GM12875 (cell line): ENCODE measurements around the gene IFNGR1.

Experiments used
- H3K4me3 ChIP-seq: one replicate; pipeline ENCODE4 v1.5.1; 2011; ENCODE audit warnings: low read depth, low read length, control low read depth
- CTCF ChIP-seq: IDR thresholded peaks from 2 replicates; pipeline ENCODE4 v1.5.1; 2011; ENCODE audit warnings: low read depth, mild to moderate bottlenecking, control low read depth, inconsistent platforms, low read length, moderate library complexity, borderline replicate concordance; ENCODE audit not compliant: insufficient read depth

The IFNGR1 gene

DNA sequence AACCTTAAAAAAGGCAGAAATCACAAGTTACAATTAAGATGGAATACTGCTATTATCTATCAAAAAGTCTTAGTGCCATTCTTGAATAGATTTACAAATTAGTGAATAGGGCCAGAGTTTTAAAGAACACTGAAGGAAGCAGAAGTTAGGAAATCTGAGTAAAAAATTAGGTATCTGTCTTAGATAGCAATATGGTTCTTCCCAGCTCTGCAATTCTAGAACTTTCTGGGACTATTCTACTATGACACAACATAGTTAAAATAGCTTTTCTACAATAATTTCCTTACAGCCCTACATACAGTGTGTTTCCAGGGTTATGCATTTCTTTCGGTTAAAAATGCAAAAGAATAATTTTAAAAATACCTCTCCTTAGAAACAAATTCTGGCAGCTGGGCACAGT lies 18.2 kb downstream of the IFNGR1 start:
- H3K4me3 ChIP-seq: no peak overlapping the region
- TF ChIP-seq CTCF: no peak

GRCh38 chr6:137200288-137200687 lies 18.9 kb downstream of the IFNGR1 start:
- TF ChIP-seq CTCF: no peak
- H3K4me3 ChIP-seq: no peak overlapping the region

- no peak for TF ChIP-seq CTCF
- H3K4me3 ChIP-seq: no peak overlapping the region
Measured at GRCh38 chr6:137197684-137198645, 21.2 kb downstream of the IFNGR1 start.

GRCh38 chr6:137193256-137194070 lies 25.7 kb downstream of the IFNGR1 start:
- TF ChIP-seq CTCF: no peak
- H3K4me3 ChIP-seq: no peak overlapping the region

GRCh38 chr6:137192821-137193220 lies 26.4 kb downstream of the IFNGR1 start:
- no peak overlapping the region for H3K4me3 ChIP-seq
- no peak for TF ChIP-seq CTCF

DNA sequence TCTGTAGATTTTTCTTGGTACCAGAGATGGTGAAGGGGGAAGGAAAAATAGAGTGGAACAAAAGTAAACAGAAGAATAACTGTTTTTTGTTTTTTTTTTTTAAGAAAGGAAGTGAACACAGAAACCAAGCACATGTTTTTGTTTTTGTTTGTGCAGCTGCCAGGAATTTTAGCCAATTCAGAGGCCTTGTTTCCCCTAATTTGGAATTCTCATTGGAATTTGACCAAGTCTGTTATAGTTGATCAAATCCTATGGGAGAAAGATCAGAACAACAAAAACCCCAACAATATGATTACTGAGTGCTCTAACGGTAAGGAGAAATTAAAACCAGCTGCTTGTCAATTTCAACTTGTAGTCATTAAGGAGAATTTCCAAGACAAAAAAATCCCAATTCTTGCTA lies 27.5 kb downstream of the IFNGR1 start:
- no peak overlapping the region for H3K4me3 ChIP-seq
- TF ChIP-seq CTCF: no peak
